GM15510 (cell line): ENCODE measurements around the gene ZNF740.

Experiments used
- POLR2A ChIP-seq: IDR thresholded peaks from 3 replicates; pipeline ENCODE4 v1.6.1; 2011; ENCODE audit warnings: borderline replicate concordance; ENCODE audit not compliant: insufficient read length; ENCODE audit errors: extremely low read depth

The ZNF740 gene

DNA sequence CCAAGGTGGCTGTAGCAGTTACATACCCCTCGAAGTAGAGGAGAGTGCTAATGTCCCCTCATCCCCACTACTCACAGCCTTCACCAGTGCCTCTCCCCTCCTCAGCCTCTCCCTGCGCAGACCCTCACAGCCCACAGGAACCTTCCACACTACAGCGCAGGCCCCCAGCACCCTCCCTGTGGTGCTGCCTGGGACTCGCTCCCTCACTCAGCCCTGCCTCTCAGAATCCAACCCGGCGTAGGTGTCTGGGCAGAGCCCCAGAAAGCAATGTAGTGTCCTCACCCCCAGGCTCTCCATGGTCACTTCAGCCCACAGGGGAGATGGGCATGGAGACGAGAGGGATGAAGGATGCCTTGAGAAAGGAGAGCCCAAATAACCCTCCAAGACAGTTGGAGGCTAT, 10.9 kb upstream of the ZNF740 start:
- TF ChIP-seq POLR2A: no peak

DNA sequence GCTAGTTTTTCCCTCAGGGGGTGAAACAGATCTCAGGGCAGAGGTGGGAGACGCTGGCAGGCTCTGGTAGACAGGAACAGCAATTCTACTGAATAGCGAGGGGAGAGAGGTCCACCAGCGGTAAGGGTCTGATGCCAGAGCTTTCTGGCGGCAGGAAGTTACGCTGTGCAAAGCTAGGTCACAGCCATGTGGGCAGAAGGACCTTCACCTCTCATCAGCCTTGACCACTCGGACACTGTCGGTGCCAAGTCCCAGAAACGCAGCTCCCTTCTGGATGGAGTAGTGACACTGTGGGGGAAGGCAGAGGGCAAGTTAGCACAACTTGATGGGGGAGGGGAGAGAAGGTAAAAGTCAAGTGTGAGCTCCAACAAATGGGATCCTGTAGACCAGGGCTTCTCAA, 10.3 kb upstream of the ZNF740 start:
- no peak for TF ChIP-seq POLR2A

GRCh38 chr12:53170876-53171724, 9.4 kb upstream of the ZNF740 start:
- TF ChIP-seq POLR2A: no peak

GRCh38 chr12:53171725-53172329, 8.7 kb upstream of the ZNF740 start:
- TF ChIP-seq POLR2A: no peak

DNA sequence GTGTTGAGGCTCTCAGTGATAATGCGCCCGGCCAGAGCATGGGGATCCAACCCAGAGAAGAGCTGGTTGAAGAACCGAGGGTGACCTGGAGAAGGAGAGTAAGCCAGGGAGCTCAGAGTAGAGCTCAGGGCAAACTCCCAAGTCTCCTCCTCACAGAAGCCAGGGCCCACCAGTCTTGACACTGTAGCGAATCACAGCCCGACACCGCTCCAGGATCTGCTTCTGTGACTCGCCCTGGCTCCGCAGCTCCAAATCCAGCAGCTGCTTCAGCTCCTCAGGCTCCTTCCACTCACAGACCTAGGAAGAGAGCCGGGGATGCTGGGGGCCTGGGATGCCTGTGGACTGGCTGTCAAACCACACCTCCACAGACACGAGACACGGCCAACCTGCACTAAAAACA, 8.2 kb upstream of the ZNF740 start:
- no peak for TF ChIP-seq POLR2A

GRCh38 chr12:53173085-53173715, 7.3 kb upstream of the ZNF740 start:
- no peak for TF ChIP-seq POLR2A

GRCh38 chr12:53174881-53175491, 5.5 kb upstream of the ZNF740 start:
- no peak for TF ChIP-seq POLR2A

DNA sequence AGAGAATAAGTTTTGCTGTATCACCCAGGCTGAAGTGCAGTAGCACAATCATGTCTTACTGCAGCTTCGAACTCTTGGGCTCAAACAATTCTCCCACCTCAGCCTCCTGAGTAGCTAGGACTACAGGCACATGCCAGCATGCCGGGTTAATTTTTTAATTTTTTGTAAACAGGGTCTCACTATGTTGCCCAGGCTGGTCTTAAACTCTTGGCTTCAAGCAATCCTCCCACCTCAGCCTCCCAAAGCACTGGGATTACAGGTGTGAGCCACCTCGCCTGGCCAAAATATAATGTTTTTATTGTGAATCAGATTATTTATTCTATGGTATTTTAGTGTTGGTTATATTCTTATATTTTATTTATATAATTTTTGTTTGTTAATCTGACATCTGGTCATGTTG, 3.8 kb upstream of the ZNF740 start:
- TF ChIP-seq POLR2A: no peak

DNA sequence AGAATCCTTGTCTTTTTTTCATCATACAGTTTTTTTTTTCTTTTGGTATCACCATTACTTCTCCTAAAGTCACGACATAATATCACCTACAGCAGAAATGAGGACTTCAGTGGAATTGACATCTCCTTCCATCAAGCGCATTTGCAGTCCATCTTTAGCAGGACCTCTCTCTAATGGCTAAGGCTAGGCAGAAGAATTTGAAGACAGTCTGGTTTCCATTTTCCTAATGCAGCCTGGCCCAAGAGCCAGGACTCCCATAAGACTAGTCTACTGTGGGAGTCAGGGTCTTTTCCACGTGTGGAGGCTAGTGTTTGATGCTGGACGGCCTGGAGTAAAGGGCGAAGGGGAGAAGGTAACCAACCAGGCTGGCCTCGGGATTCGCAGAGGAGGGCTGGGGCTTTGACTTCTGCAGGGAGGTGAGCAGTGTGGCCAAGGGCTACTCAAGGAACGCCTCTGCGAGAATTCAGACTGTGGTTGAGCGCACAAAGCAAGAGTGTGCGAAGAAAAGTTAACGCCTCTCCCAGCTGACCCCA, 769 bp upstream of the ZNF740 start:
- no peak for TF ChIP-seq POLR2A

- no peak for TF ChIP-seq POLR2A
These were observed 566 bp downstream of the ZNF740 start for GRCh38 chr12:53180931-53181645.

- no peak for TF ChIP-seq POLR2A
These were observed 1.4 kb downstream of the ZNF740 start for GRCh38 chr12:53181935-53182334.

- no peak for TF ChIP-seq POLR2A
These were observed 2.4 kb downstream of the ZNF740 start for GRCh38 chr12:53182903-53183302.

- no peak for TF ChIP-seq POLR2A
These were observed 4.3 kb downstream of the ZNF740 start for GRCh38 chr12:53184828-53185227.

- TF ChIP-seq POLR2A: no peak
These were observed 5.1 kb downstream of the ZNF740 start for GRCh38 chr12:53185582-53186153.
